H9 (cell line): ENCODE measurements around the gene RPLP2. TPM values are rescaled to one million over a fixed set of nuclear protein-coding genes. Genes with fewer than 3 reads are reported as not detected.

ENCODE experiments used
- DNase-seq: peaks from one replicate; pipeline ENCODE4 v3.0.0-alpha.2; 2017
- H2AFZ ChIP-seq: one replicate; pipeline ENCODE4 v1.6.1; 2013; ENCODE audit warnings: mild to moderate bottlenecking, low read length, control low read depth, moderate library complexity
- H2AK5ac ChIP-seq: 2 replicates; pipeline ENCODE4 v1.6.1; 2013; ENCODE audit warnings: low read length, control low read depth, mixed read lengths; ENCODE audit not compliant: insufficient read length
- H2BK120ac ChIP-seq: one replicate; pipeline ENCODE4 v1.6.1; 2013; ENCODE audit warnings: low read depth, mild to moderate bottlenecking, low read length, control low read depth, inconsistent platforms; ENCODE audit not compliant: poor library complexity, severe bottlenecking
- H2BK12ac ChIP-seq: 2 replicates; pipeline ENCODE4 v1.6.1; 2013; ENCODE audit warnings: low read length, control low read depth, mixed read lengths, low read depth; ENCODE audit not compliant: insufficient read length
- H2BK15ac ChIP-seq: 2 replicates; pipeline ENCODE4 v1.6.1; 2013; ENCODE audit warnings: low read depth, low read length, control low read depth
- H2BK20ac ChIP-seq: one replicate; pipeline ENCODE4 v1.6.1; 2013; ENCODE audit warnings: low read depth, mild to moderate bottlenecking, low read length, control low read depth, inconsistent platforms; ENCODE audit not compliant: poor library complexity, severe bottlenecking
- H2BK5ac ChIP-seq: 2 replicates; pipeline ENCODE4 v1.6.1; 2013; ENCODE audit warnings: low read length, control low read depth, mixed read lengths; ENCODE audit not compliant: insufficient read length
- H3K14ac ChIP-seq: 2 replicates; pipeline ENCODE4 v1.6.1; 2013; ENCODE audit warnings: low read length, control low read depth; ENCODE audit not compliant: insufficient read depth
- H3K18ac ChIP-seq: 2 replicates; pipeline ENCODE4 v1.6.1; 2013; ENCODE audit warnings: low read depth, mild to moderate bottlenecking, mixed read lengths, low read length, control low read depth; ENCODE audit not compliant: insufficient read length
- H3K23ac ChIP-seq: 2 replicates; pipeline ENCODE4 v1.6.1; 2013; ENCODE audit warnings: low read length, control low read depth, mixed read lengths, low read depth; ENCODE audit not compliant: insufficient read length
- H3K23me2 ChIP-seq: 2 replicates; pipeline ENCODE4 v1.6.1; 2013; ENCODE audit warnings: low read depth, mild to moderate bottlenecking, mixed read lengths, low read length, control low read depth; ENCODE audit not compliant: insufficient read length, poor library complexity, severe bottlenecking
- H3K27ac ChIP-seq: 2 replicates; pipeline ENCODE4 v1.5.1; 2013; ENCODE audit warnings: low read length, control low read depth, mixed read lengths, low read depth; ENCODE audit not compliant: insufficient read length
- H3K27me3 ChIP-seq: 2 replicates; pipeline ENCODE4 v1.6.1; 2013; ENCODE audit warnings: low read length, control low read depth, inconsistent platforms; ENCODE audit not compliant: insufficient read depth
- H3K4ac ChIP-seq: 2 replicates; pipeline ENCODE4 v1.6.1; 2013; ENCODE audit warnings: low read depth, mild to moderate bottlenecking, control low read depth, inconsistent platforms, low read length, moderate library complexity
- H3K4me1 ChIP-seq: 2 replicates; pipeline ENCODE4 v1.6.1; 2013; ENCODE audit warnings: low read length, control low read depth, inconsistent platforms; ENCODE audit not compliant: insufficient read depth
- H3K4me2 ChIP-seq: 2 replicates; pipeline ENCODE4 v1.6.1; 2013; ENCODE audit warnings: low read length, control low read depth, mixed read lengths; ENCODE audit not compliant: insufficient read length, insufficient read depth
- H3K56ac ChIP-seq: 2 replicates; pipeline ENCODE4 v1.6.1; 2013; ENCODE audit warnings: low read depth, mild to moderate bottlenecking, mixed read lengths, low read length, control low read depth; ENCODE audit not compliant: insufficient read length
- H3K79me1 ChIP-seq: 2 replicates; pipeline ENCODE4 v1.6.1; 2013; ENCODE audit warnings: low read depth, mild to moderate bottlenecking, moderate library complexity, low read length, control low read depth, inconsistent platforms; ENCODE audit not compliant: insufficient read depth, poor library complexity, severe bottlenecking
- H3K79me2 ChIP-seq: 2 replicates; pipeline ENCODE4 v1.6.1; 2013; ENCODE audit warnings: low read length, control low read depth, inconsistent platforms; ENCODE audit not compliant: insufficient read depth
- H3K9ac ChIP-seq: 2 replicates; pipeline ENCODE4 v1.6.1; 2013; ENCODE audit warnings: low read length, control low read depth, mixed read lengths; ENCODE audit not compliant: insufficient read length; ENCODE audit errors: extremely low read depth
- H3K9me3 ChIP-seq: one replicate; pipeline ENCODE4 v1.6.1; 2013; ENCODE audit warnings: low read depth, low read length, inconsistent platforms; ENCODE audit not compliant: control insufficient read depth
- H3T11ph ChIP-seq: one replicate; pipeline ENCODE4 v1.6.1; 2013; ENCODE audit warnings: mild to moderate bottlenecking, low read length, control low read depth, inconsistent platforms
- H4K20me1 ChIP-seq: one replicate; pipeline ENCODE4 v1.6.1; 2013; ENCODE audit not compliant: control insufficient read depth, insufficient read length, insufficient read depth
- H4K5ac ChIP-seq: 2 replicates; pipeline ENCODE4 v1.6.1; 2013; ENCODE audit warnings: low read depth, mild to moderate bottlenecking, mixed read lengths, low read length, control low read depth; ENCODE audit not compliant: insufficient read length
- H4K8ac ChIP-seq: replicated peaks from 2 replicates; pipeline ENCODE4 v1.6.1; 2013; ENCODE audit warnings: low read length, control low read depth, mixed read lengths, low read depth; ENCODE audit not compliant: insufficient read length
- H4K91ac ChIP-seq: 2 replicates; pipeline ENCODE4 v1.6.1; 2013; ENCODE audit warnings: low read depth, mild to moderate bottlenecking, moderate library complexity, mixed read lengths, low read length, control low read depth; ENCODE audit not compliant: insufficient read length
- H3K27ac Mint-ChIP-seq, 3 experiments: 2 replicates in 2 of 3; 3 replicates in 1 of 3; pipeline ENCODE4 v1.8.0; 2020 to 2021; ENCODE audit warnings: mixed read lengths in 3 of 3, mild to moderate bottlenecking in 1 of 3, moderate library complexity in 1 of 3
- H3K27me3 Mint-ChIP-seq: 2 replicates; pipeline ENCODE4 v1.8.0; 2021; ENCODE audit warnings: low read depth, mild to moderate bottlenecking, moderate library complexity, mixed read lengths
- H3K36me3 Mint-ChIP-seq, 3 experiments: 2 replicates in 2 of 3; 3 replicates in 1 of 3; pipeline ENCODE4 v1.8.0; 2020 to 2021; ENCODE audit warnings: low read depth in 3 of 3, mixed read lengths in 3 of 3; ENCODE audit not compliant: insufficient read depth in 1 of 3
- H3K4me1 Mint-ChIP-seq, 2 experiments: 2 replicates each; pipeline ENCODE4 v1.8.0; 2020; ENCODE audit warnings: mixed read lengths in 2 of 2
- H3K4me3 Mint-ChIP-seq, 2 experiments: 2 replicates in 1 of 2; 3 replicates in 1 of 2; pipeline ENCODE4 v1.8.0; 2020 to 2021; ENCODE audit warnings: mild to moderate bottlenecking in 2 of 2, mixed read lengths in 2 of 2, moderate library complexity in 1 of 2
- H3K9me3 Mint-ChIP-seq, 2 experiments: 2 replicates in 1 of 2; 3 replicates in 1 of 2; pipeline ENCODE4 v1.8.0; 2020; ENCODE audit warnings: mild to moderate bottlenecking in 2 of 2, mixed read lengths in 2 of 2, moderate library complexity in 1 of 2
- CTCF ChIP-seq: fragments of 200-600 bp; sonication (generic); conservative IDR thresholded peaks from 3 replicates; pipeline ENCODE4 v1.8.0; 2021; ENCODE audit warnings: antibody characterized with exemption, mild to moderate bottlenecking
- WGBS: extraction: QIAGEN DNeasy Blood & Tissue Kit; methylation state at CpG from one replicate; pipeline ENCODE4 v1.1.7; 2013; ENCODE audit warnings: missing lambda C conversion rate, low lambda C conversion rate, mixed read lengths; ENCODE audit not compliant: insufficient read length; ENCODE audit errors: extremely low coverage; 5-methylcytosine and 5-hydroxymethylcytosine counted together
- total RNA-seq: library from RNA; stranded (reverse); gene quantifications from 2 replicates; pipeline ENCODE4 v1.2.1, GENCODE V29; 2021

Gene RPLP2
- total RNA-seq, 1 experiment from 2014 or later, result 2,138 TPM

- Histone ChIP-seq H2AK5ac (no peak overlapping the region), H2AFZ (no peak overlapping the region), H3K23ac (no peak overlapping the region), H3K4me1 (no peaks in the 10 kb centered on the region; the same call in 1 of the 2 replicates), H3K27me3 (no peaks in the 10 kb centered on the region), H3K56ac (no peak overlapping the region), H2BK15ac (no peak overlapping the region), H3K9me3 (no peaks in the 10 kb centered on the region), H3K79me1 (no peaks in the 10 kb centered on the region), H2BK20ac (no peak overlapping the region), H2BK5ac (no peak overlapping the region), H4K5ac (no peak overlapping the region), H3K4ac (no peak overlapping the region), H3K9ac (peak overlapping the region; percentile 10), H3K14ac (peak overlapping the region; percentile 16), H3T11ph (no peak overlapping the region), H3K18ac (no peak overlapping the region), H2BK120ac (no peak overlapping the region), H3K27ac (no peak overlapping the region), H3K4me2 (peak overlapping the region; percentile 72), H3K23me2 (peaks cover 9% of the 10 kb centered on the region), H4K20me1 (peaks cover 2% of the 10 kb centered on the region), H4K8ac (no peak overlapping the region), H4K91ac (no peak overlapping the region), H3K79me2 (no peaks in the 10 kb centered on the region), H2BK12ac (no peak overlapping the region)
- H3K4me3 Mint-ChIP-seq, result peak overlapping the region; percentile 75 to 87
- no peaks in the 10 kb centered on the region for H3K27me3 Mint-ChIP-seq
- H3K4me1 Mint-ChIP-seq, result peaks cover 8 to 18% of the 10 kb centered on the region in 2 experiments
- no peak for DNase-seq
- no peak for TF ChIP-seq CTCF
- H3K9me3 Mint-ChIP-seq, result no peaks in the 10 kb centered on the region
- 0 out of 7 replicates have a peak overlapping the region, but pooled peaks of 1 of the 3 experiments have one; percentile 51 for H3K27ac Mint-ChIP-seq
- no CpG with 5 or more reads among the region's 18 CpGs for WGBS
- peaks cover 0 to 18% (median 11%) of the 10 kb centered on the region in 3 experiments; a peak in 4 of 7 replicates for H3K36me3 Mint-ChIP-seq
Observed at GRCh38 chr11:796565-797295, 13.0 kb upstream of the RPLP2 start.
